ENCODE data around the gene ANKRD44.

The ANKRD44 gene

DNA sequence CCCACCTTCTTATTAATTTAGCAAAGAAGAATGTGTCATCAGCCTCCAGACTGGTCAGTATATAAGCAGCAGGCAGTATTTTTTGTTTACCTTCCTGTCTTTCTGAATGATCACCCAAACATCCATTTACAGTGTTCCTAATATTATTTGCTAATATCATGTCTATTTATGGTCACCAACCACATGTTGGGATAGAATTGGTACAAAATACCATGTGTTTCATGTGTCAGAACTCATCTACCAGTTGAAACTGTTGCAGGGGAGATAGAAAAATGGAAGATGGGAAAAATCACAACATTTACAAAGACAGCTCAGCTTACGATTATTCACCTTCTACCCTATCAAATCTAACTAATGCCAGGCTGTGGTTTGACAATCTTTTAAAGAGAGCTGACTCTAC is 66.2 kb downstream of the ANKRD44 start:
- Histone ChIP-seq H3K18ac (ENCODE audit: low read length) (no peak overlapping the region), H3K4ac (ENCODE audit: low read depth, low read length) (no peak overlapping the region), H4K91ac (ENCODE audit: low read depth, low read length) (no peak overlapping the region), H4K12ac (ENCODE audit: low read depth, low read length) (no peak overlapping the region), H3K4me3 (ENCODE audit: low read depth, low read length) (no peak overlapping the region), H2BK5ac (ENCODE audit: low read depth, low read length, poor library complexity) (no peak overlapping the region), H3K27me3 (ENCODE audit: insufficient read depth, low read length) (no peaks in the 10 kb centered on the region), H3K79me2 (ENCODE audit: control insufficient read depth, insufficient read depth, low read length, poor library complexity) (no peaks in the 10 kb centered on the region), H3K79me1 (ENCODE audit: low read length) (no peaks in the 10 kb centered on the region), H3K9ac (ENCODE audit: low read length) (no peak overlapping the region), H3K23ac (ENCODE audit: low read length) (no peak overlapping the region), H2BK12ac (ENCODE audit: low read length) (no peak overlapping the region), H3K4me1 (ENCODE audit: control insufficient read depth in 1 of 2, insufficient read depth in 2 of 2, low read length in 2 of 2) (peaks cover 0 to 3% of the 10 kb centered on the region in 2 experiments), H3K14ac (ENCODE audit: low read length) (no peak overlapping the region), H2BK120ac (ENCODE audit: insufficient read depth, low read length, poor library complexity) (no peak overlapping the region), H2AK5ac (ENCODE audit: low read length) (no peak overlapping the region), H4K8ac (ENCODE audit: low read depth, low read length) (no peak overlapping the region), H3K4me2 (ENCODE audit: low read length) (no peak overlapping the region), H3K9me3 (ENCODE audit: insufficient read depth, low read depth, low read length) (peaks cover 2% of the 10 kb centered on the region), H3K36me3 (ENCODE audit: control insufficient read depth in 1 of 2, insufficient read depth in 2 of 2, low read length in 2 of 2) (no peaks in the 10 kb centered on the region), H2AFZ (ENCODE audit: insufficient read depth, low read length, poor library complexity) (no peak overlapping the region), H3K27ac (ENCODE audit: low read depth, low read length) (no peak overlapping the region)
- no peak for DNase-seq
- WGBS (ENCODE audit: extremely low coverage, insufficient coverage, insufficient read length) = no CpG with 5 or more reads among the region's 1 CpG

GRCh38 chr2:197242719-197243118 is 67.9 kb downstream of the ANKRD44 start:
- Histone ChIP-seq H2BK12ac (ENCODE audit: low read length) (no peak overlapping the region), H3K23ac (ENCODE audit: low read length) (no peak overlapping the region), H4K8ac (ENCODE audit: low read depth, low read length) (no peak overlapping the region), H3K27me3 (ENCODE audit: insufficient read depth, low read length) (no peaks in the 10 kb centered on the region), H3K14ac (ENCODE audit: low read length) (no peak overlapping the region), H3K4me3 (ENCODE audit: low read depth, low read length) (no peak overlapping the region), H3K27ac (ENCODE audit: low read depth, low read length) (no peak overlapping the region), H2BK5ac (ENCODE audit: low read depth, low read length, poor library complexity) (no peak overlapping the region), H3K4ac (ENCODE audit: low read depth, low read length) (no peak overlapping the region), H3K9me3 (ENCODE audit: insufficient read depth, low read depth, low read length) (no peaks in the 10 kb centered on the region), H2AFZ (ENCODE audit: insufficient read depth, low read length, poor library complexity) (no peak overlapping the region), H4K91ac (ENCODE audit: low read depth, low read length) (no peak overlapping the region), H2AK5ac (ENCODE audit: low read length) (no peak overlapping the region), H3K79me1 (ENCODE audit: low read length) (no peaks in the 10 kb centered on the region), H3K4me2 (ENCODE audit: low read length) (no peak overlapping the region), H2BK120ac (ENCODE audit: insufficient read depth, low read length, poor library complexity) (no peak overlapping the region), H3K18ac (ENCODE audit: low read length) (no peak overlapping the region), H3K79me2 (ENCODE audit: control insufficient read depth, insufficient read depth, low read length, poor library complexity) (no peaks in the 10 kb centered on the region), H3K36me3 (ENCODE audit: control insufficient read depth in 1 of 2, insufficient read depth in 2 of 2, low read length in 2 of 2) (no peaks in the 10 kb centered on the region), H3K9ac (ENCODE audit: low read length) (no peak overlapping the region), H4K12ac (ENCODE audit: low read depth, low read length) (no peak overlapping the region), H3K4me1 (ENCODE audit: control insufficient read depth in 1 of 2, insufficient read depth in 2 of 2, low read length in 2 of 2) (peaks cover 0 to 3% of the 10 kb centered on the region in 2 experiments)
- no peak for DNase-seq
- no CpG with 5 or more reads among the region's 2 CpGs for WGBS (ENCODE audit: extremely low coverage, insufficient coverage, insufficient read length)

DNA sequence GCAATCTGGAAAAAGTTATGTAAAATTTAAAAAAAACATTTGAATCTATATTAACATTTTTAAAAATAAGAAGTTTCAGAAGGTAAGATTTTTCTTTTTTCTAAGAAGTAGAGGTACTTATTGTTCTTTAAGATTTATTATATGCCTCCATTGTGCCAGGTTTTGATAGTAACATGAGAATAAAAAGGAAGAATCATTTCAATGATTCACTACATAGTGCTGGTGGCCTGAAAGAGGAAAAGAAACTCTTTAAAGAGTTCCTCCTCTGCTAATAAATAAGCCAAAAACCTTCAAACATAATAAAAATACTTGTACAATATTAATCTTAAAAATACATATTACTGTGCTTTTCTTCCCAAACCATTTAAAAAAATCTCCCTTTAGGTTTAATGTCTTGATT is 69.0 kb downstream of the ANKRD44 start:
- no peak overlapping the region for H3K9ac ChIP-seq (ENCODE audit: low read length)
- no peak overlapping the region for H3K14ac ChIP-seq (ENCODE audit: low read length)
- no peak overlapping the region for H3K4me2 ChIP-seq (ENCODE audit: low read length)
- H3K4me3 ChIP-seq (ENCODE audit: low read depth, low read length) = no peak overlapping the region
- H4K12ac ChIP-seq (ENCODE audit: low read depth, low read length) = no peak overlapping the region
- peaks cover 0 to 3% of the 10 kb centered on the region in 2 experiments for H3K4me1 ChIP-seq (ENCODE audit: control insufficient read depth in 1 of 2, insufficient read depth in 2 of 2, low read length in 2 of 2)
- H3K9me3 ChIP-seq (ENCODE audit: insufficient read depth, low read depth, low read length) = no peaks in the 10 kb centered on the region
- no peak overlapping the region for H3K23ac ChIP-seq (ENCODE audit: low read length)
- no peaks in the 10 kb centered on the region for H3K36me3 ChIP-seq (ENCODE audit: control insufficient read depth in 1 of 2, insufficient read depth in 2 of 2, low read length in 2 of 2)
- H3K79me1 ChIP-seq (ENCODE audit: low read length) = no peaks in the 10 kb centered on the region
- no peak overlapping the region for H2BK5ac ChIP-seq (ENCODE audit: low read depth, low read length, poor library complexity)
- H3K79me2 ChIP-seq (ENCODE audit: control insufficient read depth, insufficient read depth, low read length, poor library complexity) = no peaks in the 10 kb centered on the region
- H3K27ac ChIP-seq (ENCODE audit: low read depth, low read length) = no peak overlapping the region
- no peak overlapping the region for H2AK5ac ChIP-seq (ENCODE audit: low read length)
- H4K8ac ChIP-seq (ENCODE audit: low read depth, low read length) = no peak overlapping the region
- H2BK120ac ChIP-seq (ENCODE audit: insufficient read depth, low read length, poor library complexity) = no peak overlapping the region
- no peak overlapping the region for H4K91ac ChIP-seq (ENCODE audit: low read depth, low read length)
- H2AFZ ChIP-seq (ENCODE audit: insufficient read depth, low read length, poor library complexity) = no peak overlapping the region
- H3K27me3 ChIP-seq (ENCODE audit: insufficient read depth, low read length) = no peaks in the 10 kb centered on the region
- DNase-seq = no peak
- no peak overlapping the region for H3K4ac ChIP-seq (ENCODE audit: low read depth, low read length)
- H2BK12ac ChIP-seq (ENCODE audit: low read length) = no peak overlapping the region
- H3K18ac ChIP-seq (ENCODE audit: low read length) = no peak overlapping the region

DNA sequence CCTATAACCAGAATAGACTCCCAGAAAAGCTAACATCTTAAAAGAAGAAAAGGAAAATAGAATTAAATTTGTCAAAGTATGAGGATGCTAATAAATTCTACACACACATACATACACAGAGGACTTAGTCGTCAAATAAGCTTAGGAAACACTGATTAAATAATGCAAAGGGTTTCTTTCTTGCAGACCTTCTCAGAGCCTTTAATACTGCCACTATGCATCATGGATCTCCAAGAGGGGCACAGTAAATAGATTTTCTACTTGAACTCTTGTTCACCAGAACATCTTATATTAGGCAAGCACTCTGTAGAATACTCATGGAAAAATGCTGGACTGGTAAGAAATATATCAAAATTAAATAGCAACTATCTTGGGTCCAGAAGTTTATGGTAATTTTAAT is 69.4 kb downstream of the ANKRD44 start:
- Histone ChIP-seq H4K12ac (ENCODE audit: low read depth, low read length) (no peak overlapping the region), H2AK5ac (ENCODE audit: low read length) (no peak overlapping the region), H3K18ac (ENCODE audit: low read length) (no peak overlapping the region), H3K36me3 (ENCODE audit: control insufficient read depth in 1 of 2, insufficient read depth in 2 of 2, low read length in 2 of 2) (no peaks in the 10 kb centered on the region), H2BK5ac (ENCODE audit: low read depth, low read length, poor library complexity) (no peak overlapping the region), H3K4me1 (ENCODE audit: control insufficient read depth in 1 of 2, insufficient read depth in 2 of 2, low read length in 2 of 2) (peaks cover 0 to 3% of the 10 kb centered on the region in 2 experiments), H3K27me3 (ENCODE audit: insufficient read depth, low read length) (no peaks in the 10 kb centered on the region), H3K9me3 (ENCODE audit: insufficient read depth, low read depth, low read length) (no peaks in the 10 kb centered on the region), H3K23ac (ENCODE audit: low read length) (no peak overlapping the region), H3K4me3 (ENCODE audit: low read depth, low read length) (no peak overlapping the region), H3K14ac (ENCODE audit: low read length) (no peak overlapping the region), H4K91ac (ENCODE audit: low read depth, low read length) (no peak overlapping the region), H3K79me2 (ENCODE audit: control insufficient read depth, insufficient read depth, low read length, poor library complexity) (no peaks in the 10 kb centered on the region), H3K27ac (ENCODE audit: low read depth, low read length) (no peak overlapping the region), H4K8ac (ENCODE audit: low read depth, low read length) (no peak overlapping the region), H3K9ac (ENCODE audit: low read length) (no peak overlapping the region), H2AFZ (ENCODE audit: insufficient read depth, low read length, poor library complexity) (no peak overlapping the region), H3K79me1 (ENCODE audit: low read length) (no peaks in the 10 kb centered on the region), H3K4me2 (ENCODE audit: low read length) (no peak overlapping the region), H2BK120ac (ENCODE audit: insufficient read depth, low read length, poor library complexity) (no peak overlapping the region), H3K4ac (ENCODE audit: low read depth, low read length) (no peak overlapping the region), H2BK12ac (ENCODE audit: low read length) (no peak overlapping the region)
- no CpG with 5 or more reads among the region's 1 CpG for whole genome bisulfite sequencing (ENCODE audit: extremely low coverage, insufficient coverage, insufficient read length)
- DNase-seq = no peak

Data from trophoblast cell (in vitro differentiated cells and primary cell).